Esophagus muscularis mucosa (tissue), 4 donors: Measurements from ENCODE around the gene ANTXR1. TPM values are rescaled to one million over a fixed set of nuclear protein-coding genes. Genes with fewer than 3 reads are reported as not detected.

Experiments
- DNase-seq: peaks from one replicate; pipeline ENCODE4 v3.0.0-alpha.2; 2017; ENCODE audit errors: extremely low spot score
- H3K27ac ChIP-seq, 4 donors: fragments of 200-600 bp; sonication (generic); replicated peaks in 1 of 4; 1 replicate in 3 of 4; 2 replicates in 1 of 4; pipeline ENCODE4 v1.5.1; 2016 to 2019; ENCODE audit warnings: mild to moderate bottlenecking in 1 of 4
- H3K27me3 ChIP-seq, 4 donors: fragments of 200-600 bp; sonication (generic); one replicate each; pipeline versions ENCODE4 v1.5.1 to v1.6.0; 2016 to 2019
- H3K36me3 ChIP-seq, 4 donors: fragments of 200-600 bp; sonication (generic); one replicate each; pipeline ENCODE4 v1.5.1; 2016 to 2019
- H3K4me1 ChIP-seq, 4 donors: fragments of 200-600 bp; sonication (generic); one replicate each; pipeline ENCODE4 v1.5.1; 2016 to 2019
- H3K4me3 ChIP-seq, 4 donors: fragments of 200-600 bp; sonication (generic); 1 replicate in 2 of 4; 2 replicates in 2 of 4; pipeline ENCODE4 v1.5.1; 2016 to 2019; ENCODE audit warnings: mild to moderate bottlenecking in 4 of 4, moderate library complexity in 1 of 4
- H3K9me3 ChIP-seq, 4 donors: fragments of 200-600 bp; sonication (generic); 1 replicate in 3 of 4; 2 replicates in 1 of 4; pipeline ENCODE4 v1.5.1; 2016 to 2019
- CTCF ChIP-seq, 3 experiments: fragments of 200-600 bp in 2 of 3; fragments of 450-650 bp in 1 of 3; sonication (generic) in 2 of 3; IDR thresholded peaks; one replicate each; pipeline ENCODE4 v1.5.1; 2017 to 2019; ENCODE audit warnings: antibody characterized with exemption in 3 of 3, mild to moderate bottlenecking in 2 of 3, moderate library complexity in 1 of 3
- EP300 ChIP-seq: sonication (generic); formaldehyde crosslinking; IDR thresholded peaks from one replicate; pipeline ENCODE4 v1.6.1; 2017; ENCODE audit warnings: antibody characterized with exemption
- POLR2A ChIP-seq: fragments of 450-650 bp; IDR thresholded peaks from one replicate; pipeline ENCODE4 v1.6.1; 2017; ENCODE audit warnings: antibody characterized with exemption, moderate library complexity, mild to moderate bottlenecking, low read depth
- POLR2AphosphoS5 ChIP-seq, 2 donors: sonication (generic); formaldehyde crosslinking; IDR thresholded peaks; one replicate each; pipeline ENCODE4 v1.6.1; 2017; ENCODE audit warnings: antibody characterized with exemption in 2 of 2
- WGBS: methylation state at CpG from one replicate; pipeline ENCODE4 v1.1.5; 2018; 5-methylcytosine and 5-hydroxymethylcytosine counted together
- intact Hi-C: fragments of 100-400 bp; cut with DNase I; formaldehyde crosslinking; loops from one replicate; pipeline ENCODE4 v1.15.1; 2023
- total RNA-seq, 4 donors: library from RNA; depleted of rRNA; stranded (reverse); fragments of >200 nt; gene quantifications; one replicate each; pipeline versions ENCODE4 v1.1.0 to v1.2.1, GENCODE V29; 2016

Gene ANTXR1
- total RNA-seq, 4 donors from 2014 or later, result 74.6 to 115 (median 92.1) TPM

GRCh38 chr2:69089998-69090397, 77.0 kb downstream of the ANTXR1 start:
- 82% methylated on average over 1 of the region's 1 CpG for WGBS
- TF ChIP-seq POLR2AphosphoS5 (IDR thresholded peaks at IDR 0.05), result no peak
- no peak for TF ChIP-seq POLR2A
- no peak for TF ChIP-seq CTCF (IDR thresholded peaks at IDR 0.05)
- no peak for TF ChIP-seq EP300
- Histone ChIP-seq H3K9me3 (no peaks in the 10 kb centered on the region), H3K4me1 (peaks cover 0 to 30% (median 24%) of the 10 kb centered on the region in 4 donors), H3K36me3 (peaks cover 0 to 26% (median 6%) of the 10 kb centered on the region in 4 donors), H3K4me3 (no peak overlapping the region), H3K27me3 (no peaks in the 10 kb centered on the region), H3K27ac (peak overlapping the region in 2 of 4 donors; percentile 10 to 29)
- intact Hi-C loops, result no loop called here
- no peak for DNase-seq

GRCh38 chr2:69090820-69091219, 77.8 kb downstream of the ANTXR1 start:
- peaks cover 0 to 38% (median 32%) of the 10 kb centered on the region in 4 donors for H3K4me1 ChIP-seq
- DNase-seq, result no peak
- H3K27me3 ChIP-seq, result no peaks in the 10 kb centered on the region
- peak overlapping the region in 1 of 4 donors; percentile 10 for H3K27ac ChIP-seq
- peaks cover 0 to 26% (median 6%) of the 10 kb centered on the region in 4 donors for H3K36me3 ChIP-seq
- 92% methylated on average over 6 of the region's 6 CpGs for WGBS
- intact Hi-C loops, result no loop called here
- TF ChIP-seq POLR2AphosphoS5 (IDR thresholded peaks at IDR 0.05), result no peak
- TF ChIP-seq EP300, result no peak
- no peak for TF ChIP-seq POLR2A
- no peak for TF ChIP-seq CTCF (IDR thresholded peaks at IDR 0.05)
- H3K4me3 ChIP-seq, result no peak overlapping the region
- no peaks in the 10 kb centered on the region for H3K9me3 ChIP-seq

- peaks cover 0 to 23% (median 6%) of the 10 kb centered on the region in 4 donors for H3K36me3 ChIP-seq
- DNase-seq, result no peak
- 100% methylated on average over 1 of the region's 1 CpG for WGBS
- TF ChIP-seq POLR2AphosphoS5 (IDR thresholded peaks at IDR 0.05) (no peak), CTCF (IDR thresholded peaks at IDR 0.05) (no peak), POLR2A (no peak), EP300 (no peak)
- H3K4me1 ChIP-seq, result peaks cover 13 to 55% (median 39%) of the 10 kb centered on the region in 4 donors
- no peaks in the 10 kb centered on the region for H3K9me3 ChIP-seq
- intact Hi-C loops, result no loop called here
- no peaks in the 10 kb centered on the region for H3K27me3 ChIP-seq
- H3K27ac ChIP-seq, result no peak overlapping the region
- H3K4me3 ChIP-seq, result no peak overlapping the region
Measured at GRCh38 chr2:69092857-69093256, 79.9 kb downstream of the ANTXR1 start.

GRCh38 chr2:69095305-69095704, 82.3 kb downstream of the ANTXR1 start:
- Histone ChIP-seq H3K27me3 (no peaks in the 10 kb centered on the region), H3K9me3 (no peaks in the 10 kb centered on the region), H3K36me3 (peaks cover 0 to 18% (median 6%) of the 10 kb centered on the region in 4 donors), H3K4me1 (peaks cover 27 to 60% (median 55%) of the 10 kb centered on the region in 4 donors), H3K27ac (peak overlapping the region; percentile 46 to 76 (median 70)), H3K4me3 (no peak overlapping the region)
- 51% methylated on average over 2 of the region's 2 CpGs for WGBS
- intact Hi-C loops, result no loop called here
- TF ChIP-seq POLR2A (no peak), POLR2AphosphoS5 (IDR thresholded peaks at IDR 0.05) (peak in 1 of 2 donors; percentile 16)
- DNase-seq, result no peak

GRCh38 chr2:69096326-69097095, 83.5 kb downstream of the ANTXR1 start:
- Histone ChIP-seq H3K4me1 (peaks cover 30 to 70% (median 61%) of the 10 kb centered on the region in 4 donors), H3K9me3 (no peaks in the 10 kb centered on the region), H3K36me3 (peaks cover 0 to 10% (median 2%) of the 10 kb centered on the region in 4 donors), H3K4me3 (no peak overlapping the region), H3K27me3 (no peaks in the 10 kb centered on the region), H3K27ac (peak overlapping the region; percentile 46 to 76 (median 65))
- intact Hi-C loops, result no loop called here
- WGBS, result 87% methylated on average over 2 of the region's 2 CpGs
- DNase-seq, result no peak
- TF ChIP-seq CTCF (IDR thresholded peaks at IDR 0.05), result no peak
